ENCODE results near the gene ZNF44.

DNA sequence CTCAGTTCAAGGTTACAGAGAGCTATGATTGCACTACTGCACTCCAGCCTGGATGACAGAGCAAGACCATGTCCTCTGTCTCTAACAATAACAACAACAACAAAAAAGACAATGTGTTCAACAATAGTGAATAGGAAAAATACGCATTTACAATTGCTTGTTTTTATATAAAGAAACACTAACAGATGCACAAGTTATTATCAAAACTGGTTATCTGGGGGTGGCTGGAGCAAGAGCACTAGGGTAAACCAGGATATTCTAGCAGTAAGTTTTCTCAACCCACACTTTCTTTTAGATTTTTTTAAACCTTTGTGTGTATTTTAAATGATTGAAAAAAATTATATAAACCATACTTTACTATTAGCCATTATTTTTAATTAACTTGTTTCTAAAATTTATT is 33.1 kb downstream of the ZNF44 start:
- TF ChIP-seq, protein P1, sequence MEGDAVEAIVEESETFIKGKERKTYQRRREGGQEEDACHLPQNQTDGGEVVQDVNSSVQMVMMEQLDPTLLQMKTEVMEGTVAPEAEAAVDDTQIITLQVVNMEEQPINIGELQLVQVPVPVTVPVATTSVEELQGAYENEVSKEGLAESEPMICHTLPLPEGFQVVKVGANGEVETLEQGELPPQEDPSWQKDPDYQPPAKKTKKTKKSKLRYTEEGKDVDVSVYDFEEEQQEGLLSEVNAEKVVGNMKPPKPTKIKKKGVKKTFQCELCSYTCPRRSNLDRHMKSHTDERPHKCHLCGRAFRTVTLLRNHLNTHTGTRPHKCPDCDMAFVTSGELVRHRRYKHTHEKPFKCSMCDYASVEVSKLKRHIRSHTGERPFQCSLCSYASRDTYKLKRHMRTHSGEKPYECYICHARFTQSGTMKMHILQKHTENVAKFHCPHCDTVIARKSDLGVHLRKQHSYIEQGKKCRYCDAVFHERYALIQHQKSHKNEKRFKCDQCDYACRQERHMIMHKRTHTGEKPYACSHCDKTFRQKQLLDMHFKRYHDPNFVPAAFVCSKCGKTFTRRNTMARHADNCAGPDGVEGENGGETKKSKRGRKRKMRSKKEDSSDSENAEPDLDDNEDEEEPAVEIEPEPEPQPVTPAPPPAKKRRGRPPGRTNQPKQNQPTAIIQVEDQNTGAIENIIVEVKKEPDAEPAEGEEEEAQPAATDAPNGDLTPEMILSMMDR (IDR thresholded peaks at IDR 0.05): no peak
- no peak for TF ChIP-seq POLR2AphosphoS5 (IDR thresholded peaks at IDR 0.05)
- no peak for TF ChIP-seq POLR2A (IDR thresholded peaks at IDR 0.05)
- TF ChIP-seq EP300 (IDR thresholded peaks at IDR 0.05): no peak
